RWPE2 (cell line): ENCODE data around the gene CFAP20DC.
"Not testable (repeated sequence)": the region's sequence is repeated elsewhere in the genome, so short reads cannot be mapped to it uniquely, and the experiment has no call there.

Experiments used
- ATAC-seq: fragments of 200-7000 bp; cut with Tn5 transposase; 3 replicates; pipeline ENCODE4 v1.9.1; 2021; ENCODE audit warnings: low read depth
- DNase-seq: peaks from one replicate; pipeline ENCODE4 v3.0.0-alpha.2; 2020; ENCODE audit warnings: low spot score
- H3K27ac ChIP-seq: fragments of 450-650 bp; 2 replicates; pipeline ENCODE4 v1.5.1; 2017; ENCODE audit warnings: mild to moderate bottlenecking; ENCODE audit not compliant: poor library complexity, severe bottlenecking
- H3K27me3 ChIP-seq: fragments of 250-450 bp; sonication (Bioruptor Pico); 2 replicates; pipeline ENCODE4 v1.5.1; 2021; ENCODE audit warnings: mild to moderate bottlenecking, moderate library complexity; ENCODE audit not compliant: insufficient read depth, poor library complexity, severe bottlenecking
- H3K36me3 ChIP-seq: fragments of 250-450 bp; sonication (Bioruptor Pico); 2 replicates; pipeline ENCODE4 v1.5.1; 2020; ENCODE audit warnings: low read depth, mild to moderate bottlenecking, moderate library complexity
- H3K4me1 ChIP-seq: fragments of 250-450 bp; sonication (Bioruptor Pico); 2 replicates; pipeline ENCODE4 v1.5.1; 2021; ENCODE audit warnings: mild to moderate bottlenecking, moderate library complexity; ENCODE audit not compliant: insufficient read depth, poor library complexity, severe bottlenecking
- H3K4me3 ChIP-seq: fragments of 250-450 bp; sonication (Bioruptor Pico); 2 replicates; pipeline ENCODE4 v1.5.1; 2021; ENCODE audit warnings: mild to moderate bottlenecking, moderate library complexity; ENCODE audit not compliant: severe bottlenecking
- H3K9me3 ChIP-seq: fragments of 250-450 bp; sonication (Bioruptor Pico); 2 replicates; pipeline ENCODE4 v1.5.1; 2021; ENCODE audit warnings: mild to moderate bottlenecking, moderate library complexity; ENCODE audit not compliant: severe bottlenecking
- TF ChIP-seq, protein P1 (sequence below): fragments of 450-650 bp; IDR thresholded peaks from one replicate; pipeline ENCODE4 v1.5.1; 2017; ENCODE audit warnings: mild to moderate bottlenecking, moderate library complexity; ENCODE audit not compliant: poor library complexity, severe bottlenecking

The CFAP20DC gene

DNA sequence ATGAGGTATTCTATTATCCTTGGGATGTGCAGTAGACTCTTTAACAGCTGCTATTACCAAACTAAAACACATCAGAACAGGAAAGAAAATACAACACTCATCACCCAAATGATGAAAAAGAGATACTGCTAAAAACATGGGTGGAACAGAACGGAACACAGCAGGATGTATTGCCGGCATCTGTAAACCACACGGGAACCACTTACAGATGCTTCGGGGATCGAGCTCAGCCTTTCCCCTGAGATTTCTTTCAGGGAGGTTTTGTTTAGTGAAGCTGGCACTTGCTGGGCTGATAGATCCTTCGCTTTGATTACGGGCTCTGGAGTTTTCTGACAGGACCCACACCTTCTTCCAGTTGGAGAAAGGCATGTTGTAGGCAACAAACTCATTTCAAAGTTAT is 201.0 kb downstream of the CFAP20DC start:
- ATAC-seq (no peak), DNase-seq (no peak)
- H3K4me3 ChIP-seq, result no peak overlapping the region
- no peaks in the 10 kb centered on the region for H3K9me3 ChIP-seq
- TF ChIP-seq, protein P1, sequence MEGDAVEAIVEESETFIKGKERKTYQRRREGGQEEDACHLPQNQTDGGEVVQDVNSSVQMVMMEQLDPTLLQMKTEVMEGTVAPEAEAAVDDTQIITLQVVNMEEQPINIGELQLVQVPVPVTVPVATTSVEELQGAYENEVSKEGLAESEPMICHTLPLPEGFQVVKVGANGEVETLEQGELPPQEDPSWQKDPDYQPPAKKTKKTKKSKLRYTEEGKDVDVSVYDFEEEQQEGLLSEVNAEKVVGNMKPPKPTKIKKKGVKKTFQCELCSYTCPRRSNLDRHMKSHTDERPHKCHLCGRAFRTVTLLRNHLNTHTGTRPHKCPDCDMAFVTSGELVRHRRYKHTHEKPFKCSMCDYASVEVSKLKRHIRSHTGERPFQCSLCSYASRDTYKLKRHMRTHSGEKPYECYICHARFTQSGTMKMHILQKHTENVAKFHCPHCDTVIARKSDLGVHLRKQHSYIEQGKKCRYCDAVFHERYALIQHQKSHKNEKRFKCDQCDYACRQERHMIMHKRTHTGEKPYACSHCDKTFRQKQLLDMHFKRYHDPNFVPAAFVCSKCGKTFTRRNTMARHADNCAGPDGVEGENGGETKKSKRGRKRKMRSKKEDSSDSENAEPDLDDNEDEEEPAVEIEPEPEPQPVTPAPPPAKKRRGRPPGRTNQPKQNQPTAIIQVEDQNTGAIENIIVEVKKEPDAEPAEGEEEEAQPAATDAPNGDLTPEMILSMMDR, result no peak
- no peak overlapping the region for H3K27ac ChIP-seq
- no peaks in the 10 kb centered on the region for H3K27me3 ChIP-seq
- H3K36me3 ChIP-seq, result no peaks in the 10 kb centered on the region
- no peaks in the 10 kb centered on the region for H3K4me1 ChIP-seq

DNA sequence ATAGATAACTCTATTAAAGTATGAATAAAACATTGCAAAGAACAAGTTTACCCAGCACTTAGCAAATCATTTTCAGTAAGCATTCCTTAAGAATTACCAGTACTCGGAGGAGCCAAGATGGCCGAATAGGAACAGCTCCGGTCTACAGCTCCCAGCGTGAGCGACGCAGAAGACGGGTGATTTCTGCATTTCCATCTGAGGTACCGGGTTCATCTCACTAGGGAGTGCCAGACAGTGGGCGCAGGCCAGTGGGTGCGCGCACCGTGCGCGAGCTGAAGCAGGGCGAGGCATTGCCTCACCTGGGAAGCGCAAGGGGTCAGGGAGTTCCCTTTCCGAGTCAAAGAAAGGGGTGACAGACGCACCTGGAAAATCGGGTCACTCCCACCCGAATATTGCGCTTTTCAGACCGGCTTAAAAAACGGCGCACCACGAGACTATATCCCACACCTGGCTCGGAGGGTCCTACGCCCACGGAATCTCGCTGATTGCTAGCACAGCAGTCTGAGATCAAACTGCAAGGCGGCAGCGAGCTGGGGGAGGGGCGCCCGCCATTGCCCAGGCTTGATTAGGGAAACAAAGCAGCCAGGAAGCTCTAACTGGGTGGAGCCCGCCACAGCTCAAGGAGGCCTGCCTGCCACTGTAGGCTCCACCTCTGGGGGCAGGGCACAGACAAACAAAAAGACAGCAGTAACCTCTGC is 207.6 kb downstream of the CFAP20DC start:
- H3K36me3 ChIP-seq, H3K27me3 ChIP-seq, H3K27ac ChIP-seq, H3K4me1 ChIP-seq, ATAC-seq, H3K9me3 ChIP-seq, DNase-seq, H3K4me3 ChIP-seq: not testable (repeated sequence)

DNA sequence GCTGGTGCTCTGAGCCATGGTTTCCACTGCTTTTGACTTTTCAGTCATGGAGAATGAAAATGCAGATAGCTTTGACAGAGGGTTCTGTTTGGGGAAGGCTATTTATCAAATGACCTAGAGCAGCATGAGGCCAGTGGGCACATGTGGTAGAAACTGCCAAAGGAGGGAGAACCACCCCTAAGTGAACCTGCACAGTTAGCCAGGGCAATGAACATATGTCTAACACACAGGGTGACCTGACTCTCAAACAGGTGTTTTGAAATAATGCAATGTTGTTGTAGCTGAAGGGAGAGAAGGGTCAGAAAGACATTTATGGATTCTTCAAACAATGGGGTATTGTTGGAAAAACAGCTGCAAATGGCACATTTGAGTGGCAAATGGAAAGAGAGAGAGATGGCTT is 208.9 kb downstream of the CFAP20DC start:
- no peak overlapping the region for H3K27ac ChIP-seq
- no peak for DNase-seq
- H3K4me3 ChIP-seq, result no peak overlapping the region
- no peaks in the 10 kb centered on the region for H3K27me3 ChIP-seq
- ATAC-seq, result no peak
- H3K4me1 ChIP-seq, result no peaks in the 10 kb centered on the region
- no peaks in the 10 kb centered on the region for H3K9me3 ChIP-seq
- TF ChIP-seq, protein P1, result no peak
- no peaks in the 10 kb centered on the region for H3K36me3 ChIP-seq

DNA sequence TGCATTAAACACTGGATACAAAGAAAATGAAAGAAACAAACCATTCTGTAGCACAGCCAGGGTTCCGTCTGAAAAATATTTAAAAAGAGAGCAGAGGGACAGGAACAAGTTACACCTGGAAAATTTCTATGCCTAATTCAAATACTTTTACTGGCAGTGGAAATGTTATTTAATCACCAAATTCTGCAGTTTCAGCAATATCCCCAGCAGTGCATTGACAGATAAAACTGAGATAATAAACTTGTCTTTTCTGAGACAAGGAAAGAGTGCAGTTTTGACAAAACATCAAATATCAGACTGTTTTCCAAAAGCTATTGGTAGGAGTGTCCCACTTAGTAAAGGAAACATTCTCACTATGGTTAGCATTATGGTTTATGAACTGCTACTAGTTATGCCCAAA is 209.9 kb downstream of the CFAP20DC start:
- TF ChIP-seq, protein P1, result no peak

DNA sequence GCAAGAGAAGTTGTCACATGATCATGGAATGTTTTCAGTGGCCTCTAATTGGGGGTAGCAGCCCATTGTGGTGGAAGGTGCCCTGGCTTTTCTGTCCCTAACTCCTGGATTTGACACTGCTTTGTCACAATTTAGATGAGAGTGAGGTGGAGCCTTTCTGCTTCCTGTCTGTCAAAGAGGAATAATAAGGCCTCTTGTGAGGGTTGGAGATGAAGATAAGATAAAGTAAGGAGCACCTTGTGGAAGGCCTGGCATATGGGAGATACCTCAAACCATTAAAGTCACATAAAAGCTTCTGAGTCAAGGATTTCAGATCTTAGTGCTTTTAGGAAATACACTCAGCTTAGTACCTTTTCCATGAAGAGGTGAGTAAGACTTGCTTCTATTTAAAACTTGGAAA is 210.6 kb downstream of the CFAP20DC start:
- TF ChIP-seq, protein P1, result no peak
- Histone ChIP-seq H3K36me3 (no peaks in the 10 kb centered on the region), H3K27ac (no peak overlapping the region), H3K4me1 (peaks cover 7% of the 10 kb centered on the region), H3K4me3 (no peak overlapping the region), H3K9me3 (no peaks in the 10 kb centered on the region), H3K27me3 (no peaks in the 10 kb centered on the region)
- no peak for DNase-seq
- no peak for ATAC-seq

More for the DNA sequence above, 209.9 kb downstream of the CFAP20DC start:
- H3K9me3 ChIP-seq, result no peaks in the 10 kb centered on the region
- H3K27ac ChIP-seq, result no peak overlapping the region
- no peaks in the 10 kb centered on the region for H3K36me3 ChIP-seq
- H3K4me1 ChIP-seq, result peaks cover 4% of the 10 kb centered on the region
- DNase-seq (no peak), ATAC-seq (no peak)
- no peak overlapping the region for H3K4me3 ChIP-seq
- no peaks in the 10 kb centered on the region for H3K27me3 ChIP-seq
